A549 (cell line): Measurements from ENCODE around the gene FLT3LG. TPM values are rescaled to one million over a fixed set of nuclear protein-coding genes. Genes with fewer than 3 reads are reported as not detected.

Experiments used
- ATOH8 ChIP-seq: fragments of 250-450 bp; sonication (Bioruptor Pico); IDR thresholded peaks from 2 replicates; pipeline ENCODE4 v1.5.0; 2020; ENCODE audit warnings: low read depth, mild to moderate bottlenecking, moderate library complexity
- CEBPB ChIP-seq, 2 experiments: fragments of >200 bp in 1 of 2; sonication (Bioruptor Twin) in 1 of 2; formaldehyde crosslinking in 1 of 2; IDR thresholded peaks; 2 replicates each; pipeline ENCODE4 v1.6.1; 2012 to 2016
- CHD4 ChIP-seq: fragments of 200-600 bp; sonication (generic); IDR thresholded peaks from 2 replicates; pipeline ENCODE4 v1.6.1; 2016; ENCODE audit warnings: antibody characterized with exemption, mild to moderate bottlenecking, borderline replicate concordance
- EHF ChIP-seq: fragments of 250-450 bp; sonication (Bioruptor Pico); IDR thresholded peaks from 2 replicates; pipeline ENCODE4 v1.5.0; 2020; ENCODE audit warnings: mild to moderate bottlenecking
- FOSB ChIP-seq: fragments of 250-450 bp; sonication (Bioruptor Pico); IDR thresholded peaks from 2 replicates; pipeline ENCODE4 v1.5.0; 2020; ENCODE audit warnings: mild to moderate bottlenecking, moderate library complexity
- FOXS1 ChIP-seq: fragments of 250-450 bp; sonication (Bioruptor Pico); IDR thresholded peaks from 2 replicates; pipeline ENCODE4 v1.5.0; 2020; ENCODE audit warnings: mild to moderate bottlenecking, moderate library complexity
- GATA3 ChIP-seq: IDR thresholded peaks from 2 replicates; pipeline ENCODE4 v1.6.1; 2012; ENCODE audit warnings: borderline replicate concordance
- HOXB13 ChIP-seq: fragments of 250-450 bp; sonication (Bioruptor Pico); IDR thresholded peaks from 2 replicates; pipeline ENCODE4 v1.5.0; 2020; ENCODE audit warnings: low read depth, mild to moderate bottlenecking, moderate library complexity
- JUN ChIP-seq, 2 experiments: fragments of >200 bp; sonication (Bioruptor Twin); formaldehyde crosslinking; IDR thresholded peaks; 2 replicates in 1 of 2; 3 replicates in 1 of 2; pipeline ENCODE4 v1.6.1; 2016 to 2017
- JUNB ChIP-seq: fragments of >200 bp; sonication (Bioruptor Twin); formaldehyde crosslinking; IDR thresholded peaks from 2 replicates; pipeline ENCODE4 v1.6.1; 2016
- MAFK ChIP-seq: fragments of 450-650 bp; IDR thresholded peaks from 2 replicates; pipeline ENCODE4 v1.6.1; 2014; ENCODE audit not compliant: partially characterized antibody
- MYC ChIP-seq: IDR thresholded peaks from 2 replicates; pipeline ENCODE4 v1.6.1; 2012; ENCODE audit warnings: mild to moderate bottlenecking, inconsistent platforms, low read length, improper control_type of control experiment, borderline replicate concordance
- NFE2L2 ChIP-seq: fragments of 150-350 bp; conservative IDR thresholded peaks from 2 replicates; pipeline ENCODE4 v1.6.1; 2014; ENCODE audit warnings: low read length
- PBX3 ChIP-seq: IDR thresholded peaks from 2 replicates; pipeline ENCODE4 v1.6.1; 2012
- POLR2AphosphoS2 ChIP-seq: conservative IDR thresholded peaks from 2 replicates; pipeline ENCODE4 v1.6.1; 2012; ENCODE audit warnings: low read length, improper control_type of control experiment, inconsistent platforms
- RAD21 ChIP-seq, 2 experiments: fragments of >200 bp in 1 of 2; sonication (Bioruptor Twin) in 1 of 2; formaldehyde crosslinking in 1 of 2; IDR thresholded peaks in 1 of 2; conservative IDR thresholded peaks in 1 of 2; 2 replicates in 1 of 2; 3 replicates in 1 of 2; pipeline ENCODE4 v1.6.1; 2012 to 2018; ENCODE audit warnings: inconsistent platforms in 1 of 2
- RARB ChIP-seq: fragments of 250-450 bp; sonication (Bioruptor Pico); IDR thresholded peaks from 2 replicates; pipeline ENCODE4 v1.8.0; 2021; ENCODE audit warnings: mild to moderate bottlenecking, moderate library complexity
- REST ChIP-seq: fragments of 200-600 bp; sonication (generic); IDR thresholded peaks from 2 replicates; pipeline ENCODE4 v1.6.1; 2016; ENCODE audit warnings: antibody characterized with exemption, mild to moderate bottlenecking, moderate library complexity
- RFX5 ChIP-seq: fragments of 450-650 bp; IDR thresholded peaks from 2 replicates; pipeline ENCODE4 v1.7.1; 2014; ENCODE audit warnings: antibody characterized with exemption, mild to moderate bottlenecking, moderate library complexity
- RNF2 ChIP-seq: fragments of 200-600 bp; sonication (generic); IDR thresholded peaks from 2 replicates; pipeline ENCODE4 v1.6.1; 2016; ENCODE audit warnings: low read depth, mild to moderate bottlenecking, antibody characterized with exemption, moderate library complexity, borderline replicate concordance
- TFCP2L1 ChIP-seq: fragments of 250-450 bp; sonication (Bioruptor Pico); IDR thresholded peaks from 2 replicates; pipeline ENCODE4 v1.5.0; 2021; ENCODE audit warnings: mild to moderate bottlenecking
- ZFP36 ChIP-seq: fragments of 450-650 bp; IDR thresholded peaks from 2 replicates; pipeline ENCODE4 v1.6.1; 2014; ENCODE audit warnings: borderline replicate concordance; ENCODE audit not compliant: partially characterized antibody
- polyA plus RNA-seq, 4 experiments: library from polyadenylated mRNA; depleted of rRNA in 3 of 4; stranded (reverse); fragments of >200 nt; fragmentation: RNase III in 1 of 4; extraction: RNeasy Plus Mini Kit Qiagen cat#74134 plus additional on column Dnase treatment in 1 of 4; gene quantifications; 2 replicates in 3 of 4; 3 replicates in 1 of 4; pipeline ENCODE4 v1.2.3, GENCODE V29; 2011 to 2017
- TF ChIP-seq, protein P1 (sequence below): IDR thresholded peaks from 2 replicates; pipeline ENCODE4 v1.6.1; 2012; ENCODE audit warnings: low read depth, borderline replicate concordance
- TF ChIP-seq, protein P2 (sequence below): IDR thresholded peaks from 2 replicates; pipeline ENCODE4 v1.6.1; 2012
- TF ChIP-seq, protein P3 (sequence below): fragments of 150-350 bp; IDR thresholded peaks from 2 replicates; pipeline ENCODE4 v1.6.1; 2014; ENCODE audit warnings: low read depth, mild to moderate bottlenecking, low read length
- TF ChIP-seq, protein P4 (sequence below): fragments of 250-450 bp; sonication (Bioruptor Pico); IDR thresholded peaks from 2 replicates; pipeline ENCODE4 v1.5.0; 2021; ENCODE audit warnings: mild to moderate bottlenecking, moderate library complexity, borderline replicate concordance

The FLT3LG gene
- polyA plus RNA-seq, 2 of the 4 experiments (the other 2 are of a cell fraction): 0.58 to 0.99 TPM

DNA sequence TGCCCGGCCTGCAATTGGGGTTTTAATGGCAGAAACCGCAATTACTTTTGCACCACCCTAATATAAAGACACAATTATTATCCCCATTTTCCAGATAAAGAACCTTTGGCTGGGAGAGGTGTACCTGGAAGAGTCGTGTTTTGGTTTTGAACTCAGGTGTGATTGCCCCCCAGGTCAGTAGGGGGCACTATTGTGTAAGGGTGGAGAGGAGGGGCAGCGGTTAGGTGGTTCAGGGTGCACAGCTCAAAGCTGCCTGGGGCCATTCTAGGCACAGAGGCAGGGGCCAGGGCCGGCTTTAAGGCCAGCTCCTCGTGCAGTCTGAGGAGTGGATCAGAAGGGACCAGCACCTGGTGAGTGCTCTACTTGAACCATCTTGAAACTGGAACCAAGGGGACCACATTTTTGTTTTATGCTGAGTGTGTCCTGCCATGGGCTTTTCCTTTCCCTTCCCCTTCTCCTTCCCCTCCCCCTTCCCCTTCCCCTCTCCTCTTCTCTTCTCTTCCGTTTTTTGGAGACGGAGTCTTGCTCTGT, 32.6 kb downstream of the FLT3LG start (continued):
- TF ChIP-seq ATOH8 (CRISPR knock-in tag) (no peak), TFCP2L1 (CRISPR knock-in tag) (no peak), CEBPB (IDR thresholded peaks at IDR 0.05) (no peak), REST (0 out of 2 replicates have a peak, but pooled peaks have one; percentile 35), RARB (CRISPR knock-in tag) (no peak), HOXB13 (no peak), MYC (no peak), ZFP36 (no peak), POLR2AphosphoS2 (no peak), JUN (IDR thresholded peaks at IDR 0.05) (no peak), RFX5 (no peak), JUNB (no peak), FOSB (CRISPR knock-in tag) (no peak), GATA3 (no peak), CHD4 (no peak; the same call in 1 of the 2 replicates), FOXS1 (CRISPR knock-in tag) (no peak), MAFK (no peak), RNF2 (no peak), EHF (no peak), PBX3 (no peak), NFE2L2 (no peak), RAD21 (conservative IDR thresholded peaks at IDR 0.05 in 1 of 2, IDR thresholded peaks at IDR 0.05 in 1 of 2) (peak; percentile 87 to 98)
- TF ChIP-seq, protein P1, sequence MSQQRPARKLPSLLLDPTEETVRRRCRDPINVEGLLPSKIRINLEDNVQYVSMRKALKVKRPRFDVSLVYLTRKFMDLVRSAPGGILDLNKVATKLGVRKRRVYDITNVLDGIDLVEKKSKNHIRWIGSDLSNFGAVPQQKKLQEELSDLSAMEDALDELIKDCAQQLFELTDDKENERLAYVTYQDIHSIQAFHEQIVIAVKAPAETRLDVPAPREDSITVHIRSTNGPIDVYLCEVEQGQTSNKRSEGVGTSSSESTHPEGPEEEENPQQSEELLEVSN: no peak
- TF ChIP-seq, protein P2, sequence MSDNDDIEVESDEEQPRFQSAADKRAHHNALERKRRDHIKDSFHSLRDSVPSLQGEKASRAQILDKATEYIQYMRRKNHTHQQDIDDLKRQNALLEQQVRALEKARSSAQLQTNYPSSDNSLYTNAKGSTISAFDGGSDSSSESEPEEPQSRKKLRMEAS: 0 out of 2 replicates have a peak, but pooled peaks have one; percentile 30
- TF ChIP-seq, protein P3, sequence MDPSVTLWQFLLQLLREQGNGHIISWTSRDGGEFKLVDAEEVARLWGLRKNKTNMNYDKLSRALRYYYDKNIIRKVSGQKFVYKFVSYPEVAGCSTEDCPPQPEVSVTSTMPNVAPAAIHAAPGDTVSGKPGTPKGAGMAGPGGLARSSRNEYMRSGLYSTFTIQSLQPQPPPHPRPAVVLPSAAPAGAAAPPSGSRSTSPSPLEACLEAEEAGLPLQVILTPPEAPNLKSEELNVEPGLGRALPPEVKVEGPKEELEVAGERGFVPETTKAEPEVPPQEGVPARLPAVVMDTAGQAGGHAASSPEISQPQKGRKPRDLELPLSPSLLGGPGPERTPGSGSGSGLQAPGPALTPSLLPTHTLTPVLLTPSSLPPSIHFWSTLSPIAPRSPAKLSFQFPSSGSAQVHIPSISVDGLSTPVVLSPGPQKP: no peak
- TF ChIP-seq, protein P4, sequence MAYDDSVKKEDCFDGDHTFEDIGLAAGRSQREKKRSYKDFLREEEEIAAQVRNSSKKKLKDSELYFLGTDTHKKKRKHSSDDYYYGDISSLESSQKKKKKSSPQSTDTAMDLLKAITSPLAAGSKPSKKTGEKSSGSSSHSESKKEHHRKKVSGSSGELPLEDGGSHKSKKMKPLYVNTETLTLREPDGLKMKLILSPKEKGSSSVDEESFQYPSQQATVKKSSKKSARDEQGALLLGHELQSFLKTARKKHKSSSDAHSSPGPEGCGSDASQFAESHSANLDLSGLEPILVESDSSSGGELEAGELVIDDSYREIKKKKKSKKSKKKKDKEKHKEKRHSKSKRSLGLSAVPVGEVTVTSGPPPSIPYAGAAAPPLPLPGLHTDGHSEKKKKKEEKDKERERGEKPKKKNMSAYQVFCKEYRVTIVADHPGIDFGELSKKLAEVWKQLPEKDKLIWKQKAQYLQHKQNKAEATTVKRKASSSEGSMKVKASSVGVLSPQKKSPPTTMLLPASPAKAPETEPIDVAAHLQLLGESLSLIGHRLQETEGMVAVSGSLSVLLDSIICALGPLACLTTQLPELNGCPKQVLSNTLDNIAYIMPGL (CRISPR knock-in tag): no peak
